HCT116 (cell line): Measurements from ENCODE around the gene ICA1.

Experiments used
- CTCF ChIP-seq, 3 experiments: fragments of 200-600 bp in 1 of 3; sonication (generic) in 1 of 3; IDR thresholded peaks in 2 of 3; conservative IDR thresholded peaks in 1 of 3; 2 replicates each; pipeline ENCODE4 v1.5.1; 2012 to 2017; ENCODE audit warnings: low read depth in 2 of 3, low read length in 2 of 3, antibody characterized with exemption in 1 of 3, borderline replicate concordance in 1 of 3, control low read depth in 1 of 3, mild to moderate bottlenecking in 1 of 3, mixed read lengths in 1 of 3, mixed run types in 1 of 3, moderate library complexity in 1 of 3; ENCODE audit not compliant: insufficient read depth in 1 of 3
- POLR2A ChIP-seq: IDR thresholded peaks from 2 replicates; pipeline ENCODE4 v1.7.0; 2011; ENCODE audit warnings: borderline replicate concordance; ENCODE audit not compliant: insufficient read depth, insufficient read length; ENCODE audit errors: extremely low read depth

- TF ChIP-seq CTCF (IDR thresholded peaks at IDR 0.05 in 2 of 3, conservative IDR thresholded peaks at IDR 0.05 in 1 of 3; ENCODE audit: borderline replicate concordance in 1 of 3, insufficient read depth in 1 of 3, low read depth in 2 of 3, low read length in 2 of 3) (no peak), POLR2A (no peak)
These were observed 40.9 kb downstream of the ICA1 start for GRCh38 chr7:8221101-8221495.
